ENCODE data around the gene BRCA2.

GRCh38 chr13:32407854-32408253 is 92.5 kb downstream of the BRCA2 start:
- TF ChIP-seq CTCF (conservative IDR thresholded peaks at IDR 0.05), result no peak
- TF ChIP-seq ZFX (IDR thresholded peaks at IDR 0.05), result no peak
